ENCODE data around the gene CEP72.
"Not testable (repeated sequence)": the region's sequence is repeated elsewhere in the genome, so short reads cannot be mapped to it uniquely, and the experiment has no call there.

The CEP72 gene

GRCh38 chr5:619444-619843, 7.3 kb downstream of the CEP72 start:
- DNase-seq = no peak

- DNase-seq = no peak
Measured at GRCh38 chr5:620152-620551, 8.0 kb downstream of the CEP72 start.

- no peak for DNase-seq
Measured at GRCh38 chr5:620586-621180, 8.5 kb downstream of the CEP72 start.

- DNase-seq = no peak
Measured at GRCh38 chr5:621341-621761, 9.2 kb downstream of the CEP72 start.

- no peak for DNase-seq
Measured at GRCh38 chr5:622359-622758, 10.2 kb downstream of the CEP72 start.

DNA sequence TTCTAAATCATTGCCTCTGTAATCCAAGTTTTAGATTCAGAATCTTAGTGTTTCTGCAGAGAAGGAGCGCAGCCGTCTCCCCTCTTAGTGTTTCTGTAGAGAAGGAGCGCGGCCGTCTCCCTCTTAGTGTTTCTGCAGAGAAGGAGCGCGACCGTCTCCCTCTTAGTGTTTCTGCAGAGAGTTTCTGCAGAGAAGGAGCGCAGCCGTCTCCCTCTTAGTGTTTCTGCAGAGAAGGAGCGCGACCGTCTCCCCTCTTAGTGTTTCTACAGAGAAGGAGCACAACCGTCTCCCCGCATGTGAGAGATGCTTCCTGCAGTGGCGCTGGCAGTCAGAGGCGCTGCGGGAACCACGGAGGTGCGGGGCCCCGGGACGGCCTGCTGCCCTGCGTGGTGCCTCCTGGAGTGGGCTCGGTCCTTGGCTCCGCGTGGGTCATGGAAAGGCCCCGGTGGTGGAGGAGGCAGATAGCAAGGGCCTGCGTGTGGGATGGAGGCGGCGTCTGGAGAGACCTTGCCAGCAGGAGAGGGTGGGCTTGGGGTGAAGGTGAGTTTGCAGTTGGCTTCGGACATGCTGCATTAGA, 10.9 kb downstream of the CEP72 start:
- no peak for DNase-seq

GRCh38 chr5:623531-623930, 11.4 kb downstream of the CEP72 start:
- DNase-seq = no peak

DNA sequence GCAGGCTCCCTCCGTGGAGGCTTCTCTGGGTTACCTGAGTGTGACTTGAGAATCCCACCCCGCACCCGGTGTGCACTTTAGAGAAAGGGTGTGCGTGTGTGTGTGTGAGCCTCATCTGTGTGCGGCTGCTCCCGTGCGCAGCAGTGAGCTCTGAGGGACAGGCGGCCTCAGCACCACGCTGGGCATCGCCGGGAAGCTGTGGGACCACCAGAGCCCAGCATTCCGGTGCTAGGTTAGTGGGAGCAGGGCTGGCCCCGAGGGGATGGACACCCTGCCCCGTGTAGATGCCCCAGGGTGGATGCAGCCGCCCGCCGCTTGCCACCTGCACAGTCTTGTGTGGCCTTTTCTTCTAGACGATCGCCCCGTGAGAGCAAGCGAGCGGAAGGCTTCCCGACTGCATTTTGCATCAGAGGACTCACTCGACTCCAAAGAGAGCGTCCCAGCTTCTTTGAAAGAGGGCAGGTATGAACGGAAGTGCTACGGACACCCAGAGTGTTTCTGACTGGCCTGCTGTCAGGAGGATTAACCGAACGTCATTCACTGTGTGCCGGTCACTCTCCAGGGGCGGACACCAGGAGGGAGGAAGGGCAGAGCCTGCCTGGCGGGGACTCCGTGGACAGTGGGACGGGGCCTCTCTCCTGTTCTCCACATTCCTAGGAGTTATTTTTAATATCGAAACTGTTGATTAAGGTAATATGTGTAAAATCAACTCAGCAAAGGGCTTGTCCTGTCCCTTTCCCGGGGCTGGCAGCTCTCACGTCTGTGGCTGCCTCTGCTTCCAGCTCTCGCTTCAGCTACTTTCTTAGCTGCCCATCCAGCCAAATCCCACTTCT, 12.2 kb downstream of the CEP72 start:
- DNase-seq = no peak

- no peak for DNase-seq
Measured at GRCh38 chr5:624951-625230, 12.8 kb downstream of the CEP72 start.

GRCh38 chr5:625516-625915, 13.4 kb downstream of the CEP72 start:
- DNase-seq = no peak

DNA sequence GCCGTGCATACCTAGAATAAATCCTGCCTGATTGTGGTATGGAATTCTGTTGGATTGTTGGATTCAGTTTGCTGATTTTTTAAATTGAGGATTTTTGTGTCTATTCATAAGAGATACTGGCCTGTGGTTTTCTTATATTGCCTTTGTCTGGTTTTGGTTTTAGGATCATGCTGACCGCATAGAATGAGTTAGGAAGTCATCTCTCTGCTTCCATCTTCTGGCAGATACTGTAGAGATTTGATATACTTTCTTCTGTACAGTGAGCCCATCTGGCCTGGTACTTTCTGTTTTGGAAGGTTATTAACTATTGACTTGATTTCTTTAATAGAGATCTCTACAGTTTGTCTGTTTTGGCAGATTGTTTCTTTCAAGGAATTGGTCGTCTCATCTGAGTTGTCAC, 14.7 kb downstream of the CEP72 start:
- no peak for DNase-seq

DNA sequence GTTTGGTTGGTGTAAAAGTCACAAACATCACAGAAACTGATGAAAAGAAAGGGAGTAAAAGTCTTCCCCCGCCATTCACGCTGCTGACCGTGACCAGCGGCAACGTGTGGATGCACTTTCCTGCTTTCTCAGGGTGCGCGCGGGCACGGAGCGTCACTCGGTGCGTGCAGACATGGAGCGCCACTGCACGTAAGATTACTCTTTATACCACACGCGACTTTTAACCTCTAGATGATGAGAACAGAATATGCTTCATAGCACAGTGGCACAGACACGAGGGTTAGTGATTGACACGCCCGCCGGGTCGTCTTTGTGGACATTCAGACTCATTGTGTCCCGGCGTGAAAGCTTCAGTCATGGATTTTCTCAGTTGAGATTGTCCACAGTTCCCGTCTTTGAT, 15.7 kb downstream of the CEP72 start:
- no peak for DNase-seq

DNA sequence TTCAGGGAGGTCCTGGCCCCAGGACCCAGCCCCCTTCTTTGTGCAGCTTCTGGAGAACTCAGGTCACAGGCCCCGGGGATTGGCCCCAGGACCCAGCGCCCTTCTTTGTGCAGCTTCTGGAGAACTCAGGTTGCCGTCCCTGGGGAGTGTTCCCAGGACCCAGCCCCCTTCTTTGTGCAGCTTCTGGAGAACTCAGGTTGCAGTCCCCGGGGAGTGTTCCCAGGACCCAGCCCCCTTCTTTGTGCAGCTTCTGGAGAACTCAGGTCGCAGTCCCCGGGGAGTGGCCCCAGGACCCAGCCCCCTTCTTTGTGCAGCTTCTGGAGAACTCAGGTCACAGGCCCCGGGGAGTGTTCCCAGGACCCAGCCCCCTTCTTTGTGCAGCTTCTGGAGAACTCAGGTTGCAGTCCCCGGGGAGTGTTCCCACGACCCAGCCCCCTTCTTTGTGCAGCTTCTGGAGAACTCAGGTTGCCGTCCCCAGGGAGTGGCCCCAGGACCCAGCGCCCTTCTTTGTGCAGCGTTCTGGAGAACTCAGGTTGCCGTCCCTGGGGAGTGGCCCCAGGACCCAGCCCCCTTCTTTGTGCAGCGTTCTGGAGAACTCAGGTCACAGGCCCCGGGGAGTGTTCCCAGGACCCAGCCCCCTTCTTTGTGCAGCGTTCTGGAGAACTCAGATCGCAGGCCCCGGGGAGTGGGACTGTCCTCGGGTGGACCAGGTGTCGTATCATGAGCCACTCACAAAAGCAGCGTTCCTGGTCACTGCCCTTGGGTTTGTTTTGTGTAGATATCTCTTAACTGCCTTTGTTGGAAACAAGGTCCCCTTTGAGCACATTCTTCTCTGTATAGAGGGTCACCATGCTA, 16.4 kb downstream of the CEP72 start:
- not testable (repeated sequence) for DNase-seq

DNA sequence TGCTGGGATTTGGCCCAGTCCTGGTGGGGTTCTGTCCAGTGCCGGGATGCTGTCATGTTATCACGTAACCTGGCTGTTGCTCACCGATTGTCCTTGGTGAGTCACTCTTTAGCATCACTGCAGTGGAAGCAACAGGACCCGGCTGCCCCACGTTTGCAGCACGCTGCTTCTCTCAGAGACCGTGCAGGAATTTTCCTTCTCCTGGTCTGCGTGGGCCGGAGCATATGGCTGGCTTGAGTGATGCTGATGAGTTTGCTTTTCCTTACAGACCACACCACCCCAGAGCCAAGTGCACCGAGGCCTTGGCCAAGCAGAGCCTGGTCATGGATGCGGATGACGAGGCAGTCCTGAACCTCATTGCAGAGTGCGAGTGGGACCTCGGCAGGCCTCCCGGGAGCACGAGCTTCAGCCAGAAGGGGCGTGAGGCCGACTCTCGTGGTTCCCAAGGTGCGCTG, 21.4 kb downstream of the CEP72 start:
- DNase-seq = no peak

DNA sequence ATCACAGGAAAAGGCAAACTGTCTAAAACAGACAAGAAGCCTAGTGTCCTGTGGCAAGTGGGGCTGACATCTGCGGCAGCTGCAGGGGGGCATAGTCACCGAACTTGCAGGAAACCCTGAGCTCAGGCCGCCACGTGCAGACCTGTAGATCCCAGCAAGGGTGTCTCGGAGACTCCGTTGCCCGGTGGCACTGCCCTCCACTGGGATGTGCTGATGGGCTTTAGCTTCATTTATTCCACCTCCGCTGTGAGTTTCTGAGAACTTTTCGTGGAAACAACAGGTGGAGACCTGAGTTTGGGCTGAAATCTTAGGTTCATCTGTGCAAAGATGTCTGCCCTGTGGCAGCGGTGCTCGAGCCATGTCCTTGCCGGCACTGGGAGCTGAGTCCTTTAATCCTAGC, 22.1 kb downstream of the CEP72 start:
- DNase-seq = no peak

DNA sequence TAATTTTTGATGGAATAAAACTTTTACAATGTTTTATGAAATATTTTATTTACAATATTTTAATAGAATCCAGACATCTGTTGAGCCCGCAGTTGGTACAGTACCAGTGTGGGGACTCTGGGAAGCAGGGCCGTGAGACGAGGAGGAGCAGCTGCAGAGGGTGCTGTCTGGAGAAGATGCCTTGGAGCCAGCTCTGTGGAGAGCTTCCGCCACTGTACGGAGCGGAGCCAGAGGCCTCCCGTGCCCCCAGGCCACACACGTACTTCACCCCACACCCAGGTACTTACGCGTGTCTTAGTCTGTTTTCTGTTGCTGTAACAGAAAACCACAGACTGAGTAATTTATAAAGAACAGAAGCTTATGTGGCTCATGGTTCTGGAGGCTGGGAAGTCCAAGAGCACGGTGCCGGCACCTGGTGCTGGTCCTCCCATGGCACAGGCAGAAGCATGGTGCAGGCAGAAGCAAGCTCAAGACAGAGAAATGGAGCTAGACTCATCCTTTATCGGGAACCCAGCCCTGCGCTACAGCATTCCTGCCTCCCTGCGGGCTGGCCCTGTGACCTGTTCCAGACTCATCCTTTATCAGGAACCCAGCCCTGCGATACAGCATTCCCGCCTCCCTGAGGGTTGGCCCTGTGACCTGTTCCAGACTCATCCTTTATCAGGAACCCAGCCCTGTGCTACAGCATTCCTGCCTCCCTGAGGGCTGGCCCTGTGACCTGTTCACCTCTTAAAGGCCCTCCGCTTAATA, 23.3 kb downstream of the CEP72 start:
- DNase-seq = no peak

- DNase-seq = no peak
Measured at GRCh38 chr5:636951-637350, 24.8 kb downstream of the CEP72 start.

DNA sequence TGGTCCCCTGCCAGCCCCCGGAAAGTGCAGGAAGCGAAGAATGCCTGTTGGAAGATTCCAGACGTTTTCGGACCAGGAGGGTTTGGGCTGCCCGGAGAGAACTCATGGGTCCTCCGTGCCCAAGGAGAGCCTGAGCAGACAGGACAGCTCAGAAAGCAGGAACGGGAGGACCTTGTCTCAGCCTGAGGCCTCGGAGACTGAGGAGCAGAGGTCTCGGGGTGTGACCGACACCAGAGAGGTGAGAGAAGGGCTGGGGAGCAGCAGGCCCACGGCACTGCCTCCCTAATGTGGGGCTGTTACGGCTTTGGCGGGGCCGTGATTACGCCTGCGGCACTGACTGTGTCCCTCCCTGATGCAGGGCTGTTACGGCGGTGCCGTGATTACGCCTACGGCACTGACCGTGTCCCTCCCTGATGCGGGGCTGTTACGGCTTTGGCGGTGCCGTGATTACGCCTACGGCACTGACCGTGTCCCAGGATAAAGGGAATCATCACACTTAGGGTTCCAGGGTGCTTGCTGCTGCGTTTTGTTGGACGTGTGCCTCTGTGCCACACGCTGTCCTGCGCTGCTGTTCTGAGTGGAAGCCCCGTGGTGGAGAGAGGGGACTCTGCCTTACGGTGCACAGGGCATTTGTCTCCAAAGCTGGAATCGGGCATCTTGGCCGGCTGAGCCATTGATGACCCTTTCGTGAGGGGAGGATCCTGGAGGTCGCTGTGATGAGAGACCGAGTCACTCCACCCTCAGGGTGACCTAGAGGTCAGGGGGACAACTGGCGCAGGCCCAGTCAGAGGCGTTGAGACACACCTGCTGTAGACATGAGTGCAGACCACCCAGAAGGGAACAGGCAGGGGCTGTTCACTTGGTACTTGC, 25.7 kb downstream of the CEP72 start:
- DNase-seq = no peak

- DNase-seq = no peak
Measured at GRCh38 chr5:638501-639252, 26.5 kb downstream of the CEP72 start.

- DNase-seq = no peak
Measured at GRCh38 chr5:639253-639530, 27.1 kb downstream of the CEP72 start.

DNA sequence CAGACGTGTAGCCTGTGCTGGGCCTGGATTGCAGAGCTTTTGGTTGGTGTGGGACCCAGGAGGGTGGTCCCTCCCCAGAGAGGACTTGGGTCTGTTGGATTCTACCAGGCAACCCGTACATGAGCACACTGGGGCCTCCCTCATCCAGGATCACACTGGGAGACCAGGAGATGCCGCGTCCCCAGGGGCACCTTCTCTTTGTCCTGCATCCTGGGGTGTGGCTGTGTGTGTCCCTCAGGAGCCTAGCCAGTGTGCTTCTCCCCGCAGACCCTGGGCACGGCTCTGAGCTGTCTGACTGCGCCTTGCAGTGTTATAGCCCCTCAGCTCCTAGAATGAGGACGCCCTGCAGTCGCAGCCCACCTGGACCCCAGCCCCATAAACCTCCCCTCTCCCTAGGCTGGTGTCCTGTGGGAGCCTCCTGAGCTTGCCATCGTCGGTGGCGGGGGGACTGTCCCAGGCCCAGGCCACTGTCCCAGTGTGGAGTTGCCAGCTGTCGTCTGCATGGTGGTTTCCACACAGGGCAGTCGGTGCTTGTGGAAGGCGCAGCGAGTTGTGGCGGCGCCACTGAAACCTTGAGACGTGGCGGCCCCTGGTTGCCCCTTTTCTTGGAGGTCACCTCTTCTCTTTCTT, 27.6 kb downstream of the CEP72 start:
- DNase-seq = no peak
